ENCODE measurements around the gene OR6J1. TPM values are rescaled to one million over a fixed set of nuclear protein-coding genes. Genes with fewer than 3 reads are reported as not detected.

The OR6J1 gene
- total and polyA plus RNA-seq, 2 of the 8 experiments (the other 6 are each of a cell fraction or from before 2014, with no cell fraction given), result not detected

- TF ChIP-seq RXRA (IDR thresholded peaks at IDR 0.05; ENCODE audit: insufficient read depth, low read depth, low read length) (no peak), RBBP5 (IDR thresholded peaks at IDR 0.05; ENCODE audit: borderline replicate concordance, low read depth, low read length) (no peak), TEAD4 (IDR thresholded peaks at IDR 0.05; ENCODE audit: low read depth, low read length) (no peak), NANOG (IDR thresholded peaks at IDR 0.05; ENCODE audit: insufficient read depth, low read depth, low read length, poor library complexity, severe bottlenecking) (no peak), CTBP2 (IDR thresholded peaks at IDR 0.05; ENCODE audit: borderline replicate concordance, insufficient read depth, insufficient read length, low read length) (no peak), EGR1 (IDR thresholded peaks at IDR 0.05; ENCODE audit: borderline replicate concordance, low read depth, low read length) (no peak)
These were observed 6.0 kb upstream of the OR6J1 start (continued) for GRCh38 chr14:22650046-22650739.
